ENCODE data around the gene PROX1.

Gene PROX1

GRCh38 chr1:213987927-213988506 lies at the start of gene PROX1:
Gene PROX1, plus strand, starts transcription at chr1:213987973. Its CDS starts 8,563 bp downstream, at chr1:213996536.
- no peak for DNase-seq (ENCODE audit: low spot score)

- no peak for DNase-seq (ENCODE audit: low spot score)
Measured at GRCh38 chr1:213938776-213939175, 49.0 kb upstream of the PROX1 start.

- DNase-seq (ENCODE audit: low spot score) = no peak
Measured at GRCh38 chr1:213939888-213940287, 47.9 kb upstream of the PROX1 start.

GRCh38 chr1:213940947-213941346 lies 46.8 kb upstream of the PROX1 start:
- DNase-seq (ENCODE audit: low spot score) = no peak

GRCh38 chr1:213942061-213942460 lies 45.7 kb upstream of the PROX1 start:
- no peak for DNase-seq (ENCODE audit: low spot score)

GRCh38 chr1:213947200-213947801 lies 40.5 kb upstream of the PROX1 start:
- no peak for DNase-seq (ENCODE audit: low spot score)

GRCh38 chr1:213951876-213952275 lies 35.9 kb upstream of the PROX1 start:
- DNase-seq (ENCODE audit: low spot score) = no peak

GRCh38 chr1:213953806-213954205 lies 34.0 kb upstream of the PROX1 start:
- DNase-seq (ENCODE audit: low spot score) = no peak

GRCh38 chr1:213956295-213956770 lies 31.4 kb upstream of the PROX1 start:
- DNase-seq (ENCODE audit: low spot score) = no peak

- DNase-seq (ENCODE audit: low spot score) = no peak
Measured at GRCh38 chr1:213958346-213958745, 29.4 kb upstream of the PROX1 start.

GRCh38 chr1:213960963-213961362 lies 26.8 kb upstream of the PROX1 start:
- no peak for DNase-seq (ENCODE audit: low spot score)

- DNase-seq (ENCODE audit: low spot score) = no peak
Measured at GRCh38 chr1:213962508-213962907, 25.3 kb upstream of the PROX1 start.

- no peak for DNase-seq (ENCODE audit: low spot score)
Measured at GRCh38 chr1:213966122-213966521, 21.7 kb upstream of the PROX1 start.

GRCh38 chr1:213968146-213968825 lies 19.5 kb upstream of the PROX1 start:
- no peak for DNase-seq (ENCODE audit: low spot score)

- DNase-seq (ENCODE audit: low spot score) = no peak
Measured at GRCh38 chr1:213969958-213970555, 17.7 kb upstream of the PROX1 start.

GRCh38 chr1:213972141-213972540 lies 15.6 kb upstream of the PROX1 start:
- no peak for DNase-seq (ENCODE audit: low spot score)

GRCh38 chr1:213973129-213973528 lies 14.6 kb upstream of the PROX1 start:
- no peak for DNase-seq (ENCODE audit: low spot score)

- DNase-seq (ENCODE audit: low spot score) = no peak
Measured at GRCh38 chr1:213976665-213977485, 10.9 kb upstream of the PROX1 start.

- no peak for DNase-seq (ENCODE audit: low spot score)
Measured at GRCh38 chr1:213977486-213977842, 10.3 kb upstream of the PROX1 start.

GRCh38 chr1:213977909-213978308 lies 9.9 kb upstream of the PROX1 start:
- DNase-seq (ENCODE audit: low spot score) = no peak

- DNase-seq (ENCODE audit: low spot score) = no peak
Measured at GRCh38 chr1:213979751-213980586, 7.8 kb upstream of the PROX1 start.

All from hematopoietic multipotent progenitor cell treated with erythropoietin and hydrocortisone succinate and interleukin-3 and kit ligand, for 17 days (in vitro differentiated cells).